IMR-90 (cell line): Measurements from ENCODE around the gene TFAP2A. TPM values are rescaled to one million over a fixed set of nuclear protein-coding genes. Genes with fewer than 3 reads are reported as not detected.

Source experiments
- polyA plus RNA-seq, 3 experiments: library from polyadenylated mRNA; depleted of rRNA; stranded (reverse); fragments of >200 nt; gene quantifications; 2 replicates each; pipeline ENCODE4 v1.2.3, GENCODE V29; 2012; ENCODE audit warnings: low replicate concordance in 1 of 3
- total RNA-seq: library from RNA; depleted of rRNA; stranded (reverse); fragments of >200 nt; gene quantifications from 2 replicates; pipeline ENCODE4 v1.2.3, GENCODE V29; 2012
- TF ChIP-seq, protein P1 (sequence below): conservative IDR thresholded peaks from 2 replicates; pipeline ENCODE4 v1.5.1; 2012; ENCODE audit warnings: mild to moderate bottlenecking, low read depth, low read length, improper control_type of control experiment

Gene TFAP2A
- total and polyA plus RNA-seq, 2 of the 4 experiments (the other 2 are of a cell fraction), result 0.72 to 7.1 TPM

DNA sequence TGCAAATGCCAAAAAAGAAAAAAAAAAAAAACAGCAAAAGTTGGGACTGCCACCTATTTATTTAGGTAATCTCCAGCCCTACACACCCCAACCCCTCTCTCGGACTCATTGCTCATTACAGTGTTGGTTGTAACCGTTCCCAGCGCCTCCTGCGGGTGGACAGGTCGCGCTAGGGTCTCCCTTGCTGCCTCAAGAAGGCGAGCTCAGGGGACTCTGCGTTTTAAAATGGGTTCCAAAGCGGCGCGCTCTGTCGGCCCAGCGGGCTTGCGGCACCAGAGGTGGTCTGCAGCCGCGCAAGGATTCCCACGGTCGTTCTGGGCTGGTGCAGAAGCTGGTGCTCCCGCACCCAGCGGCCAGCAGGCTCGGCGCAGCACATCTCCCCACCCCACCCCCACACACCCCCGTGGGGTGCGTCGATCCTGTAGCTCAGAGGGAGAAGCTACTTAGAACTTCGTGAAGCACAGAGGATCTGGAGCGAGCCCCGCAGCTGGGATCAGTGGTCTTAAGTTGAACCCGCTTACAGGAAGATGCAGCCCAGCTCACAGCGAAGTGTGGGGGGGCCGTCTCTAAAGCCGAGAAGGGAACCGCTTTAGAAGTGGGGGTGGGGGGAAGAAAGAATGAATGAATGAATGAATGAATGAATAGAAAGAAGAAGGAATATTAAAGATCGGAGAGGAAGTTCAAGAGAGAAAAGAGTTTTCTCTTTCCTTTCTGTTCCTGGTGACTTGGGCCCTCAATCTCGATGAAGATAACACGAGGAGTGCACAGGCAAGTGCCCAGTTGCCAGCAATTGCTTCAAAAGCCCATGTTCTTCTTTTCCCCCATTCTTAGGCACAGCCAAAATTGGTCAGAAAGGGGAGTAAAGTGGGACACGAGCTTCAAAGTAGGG lies 780 bp downstream of the TFAP2A start (continued):
- TF ChIP-seq, protein P1, sequence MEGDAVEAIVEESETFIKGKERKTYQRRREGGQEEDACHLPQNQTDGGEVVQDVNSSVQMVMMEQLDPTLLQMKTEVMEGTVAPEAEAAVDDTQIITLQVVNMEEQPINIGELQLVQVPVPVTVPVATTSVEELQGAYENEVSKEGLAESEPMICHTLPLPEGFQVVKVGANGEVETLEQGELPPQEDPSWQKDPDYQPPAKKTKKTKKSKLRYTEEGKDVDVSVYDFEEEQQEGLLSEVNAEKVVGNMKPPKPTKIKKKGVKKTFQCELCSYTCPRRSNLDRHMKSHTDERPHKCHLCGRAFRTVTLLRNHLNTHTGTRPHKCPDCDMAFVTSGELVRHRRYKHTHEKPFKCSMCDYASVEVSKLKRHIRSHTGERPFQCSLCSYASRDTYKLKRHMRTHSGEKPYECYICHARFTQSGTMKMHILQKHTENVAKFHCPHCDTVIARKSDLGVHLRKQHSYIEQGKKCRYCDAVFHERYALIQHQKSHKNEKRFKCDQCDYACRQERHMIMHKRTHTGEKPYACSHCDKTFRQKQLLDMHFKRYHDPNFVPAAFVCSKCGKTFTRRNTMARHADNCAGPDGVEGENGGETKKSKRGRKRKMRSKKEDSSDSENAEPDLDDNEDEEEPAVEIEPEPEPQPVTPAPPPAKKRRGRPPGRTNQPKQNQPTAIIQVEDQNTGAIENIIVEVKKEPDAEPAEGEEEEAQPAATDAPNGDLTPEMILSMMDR, result no peak
